ENCODE data around the gene SFI1. TPM values are rescaled to one million over a fixed set of nuclear protein-coding genes. Genes with fewer than 3 reads are reported as not detected.

The SFI1 gene
- total RNA-seq, 1 experiment from 2014 or later = 53.1 TPM

DNA sequence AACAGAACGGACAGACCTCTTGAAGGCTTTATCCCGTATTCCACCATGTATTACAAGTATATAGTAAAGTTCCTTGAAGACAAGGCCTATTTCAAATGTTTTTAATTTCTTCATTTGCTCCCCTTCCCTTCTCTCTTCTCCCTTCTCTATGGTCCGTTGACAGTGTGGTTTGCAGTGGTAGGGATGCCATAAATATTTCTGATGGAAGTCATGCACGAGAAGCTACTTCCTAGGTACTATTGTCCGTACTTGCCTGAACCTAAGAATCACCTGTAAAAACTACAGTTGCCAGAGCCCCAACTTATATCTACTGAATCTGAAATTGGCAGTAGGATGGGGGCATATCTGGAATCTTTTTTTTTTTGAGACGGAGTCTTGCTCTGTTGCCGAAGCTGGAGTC lies 162.9 kb downstream of the SFI1 start:
- Histone ChIP-seq H3K9me2 (ENCODE audit: insufficient read depth) (no peaks in the 10 kb centered on the region), H3K4me2 (ENCODE audit: low read length) (peak overlapping the region; percentile 83), H3K9me3 (ENCODE audit: control insufficient read depth in 1 of 2, insufficient read depth in 1 of 2, low read depth in 1 of 2, low read length in 2 of 2) (no peaks in the 10 kb centered on the region), H3K9ac (ENCODE audit: low read length) (0 out of 2 replicates have a peak overlapping the region, but pooled peaks have one; percentile 4), H3K79me2 (ENCODE audit: insufficient read depth, low read length) (peaks cover 77% of the 10 kb centered on the region), H3K27ac (ENCODE audit: low read depth, low read length) (no peak overlapping the region), H3K36me3 (ENCODE audit: control insufficient read depth in 1 of 2, insufficient read depth in 2 of 2, low read length in 2 of 2) (no peaks in the 10 kb centered on the region), H4K20me1 (ENCODE audit: insufficient read depth) (no peaks in the 10 kb centered on the region), H3K27me3 (ENCODE audit: insufficient read depth, low read length) (no peaks in the 10 kb centered on the region), H3K4me3 (replicated peaks in 1 of 2; ENCODE audit: low read depth in 1 of 2, low read length in 2 of 2) (no peak overlapping the region), H3K4me1 (ENCODE audit: control insufficient read depth in 1 of 2, insufficient read depth in 2 of 2, low read length in 2 of 2) (peaks cover 13 to 46% of the 10 kb centered on the region in 2 experiments), H2AFZ (ENCODE audit: low read depth, low read length, poor library complexity, severe bottlenecking) (no peak overlapping the region)
- ChIA-PET CTCF (no interaction called here), RAD21 (ENCODE audit: low non-redundant PET in 1 of 2, low total read pairs in 2 of 2, uncharacterized antibody in 2 of 2, unreplicated experiment in 2 of 2) (no interaction called here), POLR2A (no interaction called here)
- TF ChIP-seq, protein P1, sequence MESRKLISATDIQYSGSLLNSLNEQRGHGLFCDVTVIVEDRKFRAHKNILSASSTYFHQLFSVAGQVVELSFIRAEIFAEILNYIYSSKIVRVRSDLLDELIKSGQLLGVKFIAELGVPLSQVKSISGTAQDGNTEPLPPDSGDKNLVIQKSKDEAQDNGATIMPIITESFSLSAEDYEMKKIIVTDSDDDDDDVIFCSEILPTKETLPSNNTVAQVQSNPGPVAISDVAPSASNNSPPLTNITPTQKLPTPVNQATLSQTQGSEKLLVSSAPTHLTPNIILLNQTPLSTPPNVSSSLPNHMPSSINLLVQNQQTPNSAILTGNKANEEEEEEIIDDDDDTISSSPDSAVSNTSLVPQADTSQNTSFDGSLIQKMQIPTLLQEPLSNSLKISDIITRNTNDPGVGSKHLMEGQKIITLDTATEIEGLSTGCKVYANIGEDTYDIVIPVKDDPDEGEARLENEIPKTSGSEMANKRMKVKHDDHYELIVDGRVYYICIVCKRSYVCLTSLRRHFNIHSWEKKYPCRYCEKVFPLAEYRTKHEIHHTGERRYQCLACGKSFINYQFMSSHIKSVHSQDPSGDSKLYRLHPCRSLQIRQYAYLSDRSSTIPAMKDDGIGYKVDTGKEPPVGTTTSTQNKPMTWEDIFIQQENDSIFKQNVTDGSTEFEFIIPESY (IDR thresholded peaks at IDR 0.05; ENCODE audit: extremely low read depth, insufficient replicate concordance, low read length) = no peak
- TF ChIP-seq, protein P2, sequence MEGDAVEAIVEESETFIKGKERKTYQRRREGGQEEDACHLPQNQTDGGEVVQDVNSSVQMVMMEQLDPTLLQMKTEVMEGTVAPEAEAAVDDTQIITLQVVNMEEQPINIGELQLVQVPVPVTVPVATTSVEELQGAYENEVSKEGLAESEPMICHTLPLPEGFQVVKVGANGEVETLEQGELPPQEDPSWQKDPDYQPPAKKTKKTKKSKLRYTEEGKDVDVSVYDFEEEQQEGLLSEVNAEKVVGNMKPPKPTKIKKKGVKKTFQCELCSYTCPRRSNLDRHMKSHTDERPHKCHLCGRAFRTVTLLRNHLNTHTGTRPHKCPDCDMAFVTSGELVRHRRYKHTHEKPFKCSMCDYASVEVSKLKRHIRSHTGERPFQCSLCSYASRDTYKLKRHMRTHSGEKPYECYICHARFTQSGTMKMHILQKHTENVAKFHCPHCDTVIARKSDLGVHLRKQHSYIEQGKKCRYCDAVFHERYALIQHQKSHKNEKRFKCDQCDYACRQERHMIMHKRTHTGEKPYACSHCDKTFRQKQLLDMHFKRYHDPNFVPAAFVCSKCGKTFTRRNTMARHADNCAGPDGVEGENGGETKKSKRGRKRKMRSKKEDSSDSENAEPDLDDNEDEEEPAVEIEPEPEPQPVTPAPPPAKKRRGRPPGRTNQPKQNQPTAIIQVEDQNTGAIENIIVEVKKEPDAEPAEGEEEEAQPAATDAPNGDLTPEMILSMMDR (IDR thresholded peaks at IDR 0.05 in 2 of 3, conservative IDR thresholded peaks at IDR 0.05 in 1 of 3; ENCODE audit: borderline replicate concordance in 1 of 3, insufficient read depth in 1 of 3, low read depth in 2 of 3, low read length in 2 of 3) = no peak
- TF ChIP-seq TCF7L2 (IDR thresholded peaks at IDR 0.05; ENCODE audit: borderline replicate concordance, extremely low read depth, insufficient read depth, insufficient read length) = no peak
- TF ChIP-seq YY1 (IDR thresholded peaks at IDR 0.05; ENCODE audit: extremely low read depth, insufficient replicate concordance, low read depth, low read length) = no peak
- TF ChIP-seq, protein P3, sequence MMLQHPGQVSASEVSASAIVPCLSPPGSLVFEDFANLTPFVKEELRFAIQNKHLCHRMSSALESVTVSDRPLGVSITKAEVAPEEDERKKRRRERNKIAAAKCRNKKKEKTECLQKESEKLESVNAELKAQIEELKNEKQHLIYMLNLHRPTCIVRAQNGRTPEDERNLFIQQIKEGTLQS (IDR thresholded peaks at IDR 0.05) = no peak
- TF ChIP-seq, protein P4, sequence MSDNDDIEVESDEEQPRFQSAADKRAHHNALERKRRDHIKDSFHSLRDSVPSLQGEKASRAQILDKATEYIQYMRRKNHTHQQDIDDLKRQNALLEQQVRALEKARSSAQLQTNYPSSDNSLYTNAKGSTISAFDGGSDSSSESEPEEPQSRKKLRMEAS (IDR thresholded peaks at IDR 0.05) = no peak
- no peak for TF ChIP-seq POLR2A (IDR thresholded peaks at IDR 0.05; ENCODE audit: borderline replicate concordance, extremely low read depth, insufficient read depth, insufficient read length)
- intact Hi-C loops (cut with micrococcal nuclease) = no loop called here
- no peak for DNase-seq (ENCODE audit: low read depth, low spot score)
- ATAC-seq = no peak
- BruUV-seq (replicated peaks) = no TSS peak

All from HCT116 (cell line).